GM21360 (cell line): ENCODE data around the gene KCNAB3.

Source experiments
- ATAC-seq: cut with Tn5 transposase; IDR thresholded peaks from one replicate; pipeline ENCODE4 v1.9.1; 2021; ENCODE audit warnings: mild to moderate bottlenecking, moderate library complexity; ENCODE audit not compliant: unreplicated experiment

The KCNAB3 gene

GRCh38 chr17:7881276-7882054 is 48.2 kb downstream of the KCNAB3 start:
- no peak for ATAC-seq

- ATAC-seq = no peak
Measured at GRCh38 chr17:7880076-7880868, 49.4 kb downstream of the KCNAB3 start.

GRCh38 chr17:7878234-7878633 is 51.4 kb downstream of the KCNAB3 start:
- ATAC-seq = no peak

GRCh38 chr17:7875804-7876370 is 53.8 kb downstream of the KCNAB3 start:
- no peak for ATAC-seq

GRCh38 chr17:7873051-7873450 is 56.6 kb downstream of the KCNAB3 start:
- no peak for ATAC-seq
